ENCODE results near the gene ZFAND3. TPM values are rescaled to one million over a fixed set of nuclear protein-coding genes. Genes with fewer than 3 reads are reported as not detected.

The ZFAND3 gene
- total RNA-seq, 4 donors from 2014 or later: 30.5 to 57.4 (median 53.3) TPM

DNA sequence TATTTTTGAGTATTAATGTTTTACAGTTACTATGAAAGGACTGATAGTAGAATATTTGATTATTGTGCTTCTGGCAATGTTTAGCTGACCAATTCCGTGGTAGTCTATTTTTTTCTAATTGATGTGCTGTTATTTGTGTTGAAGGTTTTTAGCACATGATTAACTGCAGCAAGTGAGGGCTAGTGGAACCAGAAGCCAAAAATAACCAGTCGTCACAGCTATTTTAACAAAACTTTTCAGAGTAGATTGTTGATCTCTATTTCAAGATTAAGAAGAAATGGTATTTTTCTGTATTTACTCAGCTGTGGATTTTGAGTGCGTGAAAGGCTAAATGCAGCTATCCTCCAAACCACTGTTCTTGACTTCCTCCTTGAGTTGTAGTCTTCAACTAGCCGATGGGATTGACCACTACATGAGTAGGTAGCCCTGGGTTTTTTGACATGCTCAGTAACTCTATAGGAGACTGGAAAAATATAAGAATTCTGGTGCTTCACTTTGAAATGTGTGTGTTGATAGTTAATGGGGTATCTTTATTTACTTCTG, 258.0 kb downstream of the ZFAND3 start:
- H3K27me3 ChIP-seq: no peaks in the 10 kb centered on the region
- H3K4me1 ChIP-seq: peaks cover 0 to 17% (median 0%) of the 10 kb centered on the region in 4 donors
- no peak overlapping the region for H3K27ac ChIP-seq
- no peak for TF ChIP-seq POLR2A (IDR thresholded peaks at IDR 0.05)
- TF ChIP-seq, protein P1, sequence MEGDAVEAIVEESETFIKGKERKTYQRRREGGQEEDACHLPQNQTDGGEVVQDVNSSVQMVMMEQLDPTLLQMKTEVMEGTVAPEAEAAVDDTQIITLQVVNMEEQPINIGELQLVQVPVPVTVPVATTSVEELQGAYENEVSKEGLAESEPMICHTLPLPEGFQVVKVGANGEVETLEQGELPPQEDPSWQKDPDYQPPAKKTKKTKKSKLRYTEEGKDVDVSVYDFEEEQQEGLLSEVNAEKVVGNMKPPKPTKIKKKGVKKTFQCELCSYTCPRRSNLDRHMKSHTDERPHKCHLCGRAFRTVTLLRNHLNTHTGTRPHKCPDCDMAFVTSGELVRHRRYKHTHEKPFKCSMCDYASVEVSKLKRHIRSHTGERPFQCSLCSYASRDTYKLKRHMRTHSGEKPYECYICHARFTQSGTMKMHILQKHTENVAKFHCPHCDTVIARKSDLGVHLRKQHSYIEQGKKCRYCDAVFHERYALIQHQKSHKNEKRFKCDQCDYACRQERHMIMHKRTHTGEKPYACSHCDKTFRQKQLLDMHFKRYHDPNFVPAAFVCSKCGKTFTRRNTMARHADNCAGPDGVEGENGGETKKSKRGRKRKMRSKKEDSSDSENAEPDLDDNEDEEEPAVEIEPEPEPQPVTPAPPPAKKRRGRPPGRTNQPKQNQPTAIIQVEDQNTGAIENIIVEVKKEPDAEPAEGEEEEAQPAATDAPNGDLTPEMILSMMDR (IDR thresholded peaks at IDR 0.05): no peak
- H3K36me3 ChIP-seq: no peaks in the 10 kb centered on the region
- no peak overlapping the region for H3K4me3 ChIP-seq
- no peaks in the 10 kb centered on the region for H3K9me3 ChIP-seq
- DNase-seq: no peak

DNA sequence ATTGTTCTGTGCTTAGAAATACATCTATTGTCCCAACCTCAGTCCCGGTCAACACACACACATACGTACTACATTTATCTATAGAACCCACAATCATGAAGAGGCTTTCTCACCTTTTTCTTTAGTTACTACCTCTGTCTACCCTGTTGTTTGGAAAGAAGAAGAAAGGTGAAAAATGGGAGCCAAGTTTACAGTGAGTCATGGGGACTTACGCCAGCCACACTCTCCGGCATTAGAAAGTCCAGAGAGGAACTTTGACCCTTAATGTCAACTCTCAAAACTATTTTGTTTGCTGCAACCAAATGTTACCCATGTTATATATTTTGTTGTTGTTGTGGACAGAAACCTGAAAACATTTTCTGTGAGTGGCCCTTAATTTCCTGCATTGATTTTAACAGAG, 259.1 kb downstream of the ZFAND3 start:
- no peaks in the 10 kb centered on the region for H3K36me3 ChIP-seq
- no peaks in the 10 kb centered on the region for H3K9me3 ChIP-seq
- H3K4me3 ChIP-seq: no peak overlapping the region
- peaks cover 0 to 17% (median 0%) of the 10 kb centered on the region in 4 donors for H3K4me1 ChIP-seq
- DNase-seq: no peak
- H3K27ac ChIP-seq: no peak overlapping the region
- no peak for TF ChIP-seq POLR2A (IDR thresholded peaks at IDR 0.05)
- TF ChIP-seq, protein P1 (IDR thresholded peaks at IDR 0.05): no peak
- H3K27me3 ChIP-seq: no peaks in the 10 kb centered on the region

DNA sequence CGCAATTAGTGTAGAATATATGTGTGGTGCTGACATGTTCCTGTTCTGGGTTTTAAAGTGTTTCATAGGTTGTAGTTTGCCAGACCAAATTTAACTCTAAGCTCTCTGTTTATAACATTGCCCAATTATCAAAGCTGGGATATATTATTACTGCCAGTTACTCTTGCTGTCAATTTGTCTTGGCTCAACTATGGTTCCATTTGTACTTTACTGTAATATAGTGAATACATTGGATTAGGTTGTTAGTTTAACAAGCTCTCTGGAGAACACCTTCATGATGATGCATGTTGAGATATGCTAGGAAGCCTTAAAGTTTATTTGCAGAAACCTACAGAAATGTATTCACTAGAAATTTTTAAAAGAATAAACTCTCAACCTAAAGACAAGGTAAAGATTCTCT, 259.6 kb downstream of the ZFAND3 start:
- Histone ChIP-seq H3K9me3 (no peaks in the 10 kb centered on the region), H3K4me3 (no peak overlapping the region), H3K27me3 (no peaks in the 10 kb centered on the region), H3K36me3 (peaks cover 0 to 3% (median 0%) of the 10 kb centered on the region in 3 donors), H3K27ac (no peak overlapping the region), H3K4me1 (peaks cover 0 to 17% (median 0%) of the 10 kb centered on the region in 4 donors)
- TF ChIP-seq, protein P1 (IDR thresholded peaks at IDR 0.05): no peak
- TF ChIP-seq POLR2A (IDR thresholded peaks at IDR 0.05): no peak
- no peak for DNase-seq

DNA sequence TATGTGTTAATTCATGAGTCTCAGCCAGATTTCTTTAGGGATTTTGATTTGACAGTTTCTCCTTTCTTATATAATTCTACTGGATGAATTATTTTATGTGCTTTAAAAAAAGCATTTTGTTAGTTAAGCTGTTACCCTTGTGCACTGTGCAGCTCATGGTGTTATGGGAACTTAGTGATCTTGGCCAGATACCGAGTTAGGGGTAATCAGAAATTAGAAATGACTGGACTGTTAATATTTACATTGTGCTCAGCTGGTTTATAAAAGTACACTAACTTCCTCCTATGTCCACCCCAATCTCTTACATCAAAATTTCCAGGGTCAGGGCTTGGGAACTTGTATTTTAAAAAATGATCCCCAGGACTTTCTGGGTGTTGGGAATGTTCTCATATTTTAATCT, 260.0 kb downstream of the ZFAND3 start:
- H3K4me3 ChIP-seq: no peak overlapping the region
- H3K27ac ChIP-seq: no peak overlapping the region
- no peak for DNase-seq
- H3K27me3 ChIP-seq: no peaks in the 10 kb centered on the region
- H3K36me3 ChIP-seq: peaks cover 0 to 4% (median 0%) of the 10 kb centered on the region in 3 donors
- peaks cover 0 to 17% (median 0%) of the 10 kb centered on the region in 4 donors for H3K4me1 ChIP-seq
- TF ChIP-seq POLR2A (IDR thresholded peaks at IDR 0.05): no peak
- TF ChIP-seq, protein P1 (IDR thresholded peaks at IDR 0.05): no peak
- H3K9me3 ChIP-seq: no peaks in the 10 kb centered on the region

DNA sequence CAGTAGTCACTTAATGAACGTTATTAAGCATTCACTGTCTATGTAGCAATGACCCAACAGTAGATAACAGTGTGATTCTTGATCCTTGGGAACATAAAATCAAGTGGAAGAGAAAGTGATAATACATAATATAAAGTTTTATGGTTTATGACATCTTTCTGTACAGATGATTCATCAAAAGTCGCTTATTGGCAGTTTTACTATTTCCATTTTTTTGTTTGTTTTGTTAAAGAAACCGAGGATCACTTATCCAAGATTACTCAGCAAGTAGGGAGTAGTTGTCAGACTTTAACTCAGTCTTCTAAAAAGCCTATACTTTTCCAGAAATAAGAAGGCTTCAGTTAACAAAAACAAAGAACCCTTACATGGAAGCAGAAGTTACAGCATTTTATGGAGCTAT, 260.8 kb downstream of the ZFAND3 start:
- Histone ChIP-seq H3K27ac (peak overlapping the region in 3 of 4 donors; percentile 16 to 55 (median 33)), H3K4me3 (no peak overlapping the region), H3K9me3 (no peaks in the 10 kb centered on the region), H3K4me1 (peaks cover 0 to 17% (median 0%) of the 10 kb centered on the region in 4 donors), H3K36me3 (peaks cover 0 to 4% (median 0%) of the 10 kb centered on the region in 3 donors), H3K27me3 (no peaks in the 10 kb centered on the region)
- TF ChIP-seq, protein P1 (IDR thresholded peaks at IDR 0.05): no peak
- no peak for TF ChIP-seq POLR2A (IDR thresholded peaks at IDR 0.05)
- no peak for DNase-seq

Data from Peyer's patch (tissue), 4 donors.